Spleen (tissue), 7 donors: ENCODE data around the gene PP2D1.

Source experiments
- CTCF ChIP-seq, 11 experiments: fragments of 200-600 bp in 7 of 11; fragments of 450-650 bp in 4 of 11; sonication (generic) in 4 of 11; IDR thresholded peaks in 8 of 11; conservative IDR thresholded peaks in 3 of 11; 1 replicate in 7 of 11; 2 replicates in 4 of 11; pipeline versions ENCODE4 v1.4.0 to v1.8.0; 2016 to 2021; ENCODE audit warnings: antibody characterized with exemption in 11 of 11, inconsistent platforms in 4 of 11, mild to moderate bottlenecking in 1 of 11
- POLR2A ChIP-seq, 3 donors: fragments of 450-650 bp; IDR thresholded peaks; one replicate each; pipeline ENCODE4 v1.5.1; 2017; ENCODE audit warnings: antibody characterized with exemption in 3 of 3, mild to moderate bottlenecking in 1 of 3
- POLR2AphosphoS5 ChIP-seq, 3 donors: sonication (generic); formaldehyde crosslinking; IDR thresholded peaks; one replicate each; pipeline ENCODE4 v1.5.1; 2017; ENCODE audit warnings: antibody characterized with exemption in 3 of 3
- donor health status: DM: no; HTN: no; CAD: no; lungs with moderate emphysema.
- donor health status: DM: no; HTN: no; CAD: no.
- donor health status: DM: no; HTN: no; CAD: no.

GRCh38 chr3:20007960-20008359 lies 4.1 kb downstream of the PP2D1 start:
- TF ChIP-seq CTCF (IDR thresholded peaks at IDR 0.05 in 8 of 11, conservative IDR thresholded peaks at IDR 0.05 in 3 of 11), result no peak
- TF ChIP-seq POLR2AphosphoS5 (IDR thresholded peaks at IDR 0.05), result no peak
- no peak for TF ChIP-seq POLR2A (IDR thresholded peaks at IDR 0.05)
